B cell (primary cell): ENCODE measurements around the gene CGNL1.

Source experiments
- EZH2 ChIP-seq: IDR thresholded peaks from 2 replicates; pipeline ENCODE4 v1.6.1; 2012; ENCODE audit warnings: borderline replicate concordance, low read depth, mild to moderate bottlenecking, moderate library complexity, low read length; ENCODE audit not compliant: insufficient read depth, poor library complexity, severe bottlenecking
- TF ChIP-seq, protein P1 (sequence below): fragments of 200-600 bp; IDR thresholded peaks from one replicate; pipeline ENCODE4 v1.8.0; 2022; ENCODE audit warnings: antibody characterized with exemption, mild to moderate bottlenecking

DNA sequence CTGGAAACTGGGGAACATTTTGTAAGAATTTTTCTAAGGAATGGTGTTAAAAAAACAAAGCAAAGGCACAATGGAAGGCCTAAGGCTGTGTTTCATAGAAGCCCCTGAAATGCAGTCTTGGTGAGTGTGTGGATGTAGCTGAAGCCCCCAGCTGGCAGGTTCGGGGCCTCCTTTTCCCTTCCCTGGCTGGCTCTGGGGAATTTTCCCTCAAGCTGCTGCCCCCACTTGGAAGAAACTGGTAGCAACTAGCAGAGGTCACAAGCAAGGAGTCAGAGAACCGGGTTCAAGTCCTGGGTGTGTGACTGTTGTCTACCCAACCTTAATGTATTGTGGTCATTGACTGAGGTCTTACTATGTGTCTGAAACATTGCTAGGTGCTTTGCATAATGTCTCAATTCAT is 130.1 kb downstream of the CGNL1 start:
- TF ChIP-seq, protein P1, sequence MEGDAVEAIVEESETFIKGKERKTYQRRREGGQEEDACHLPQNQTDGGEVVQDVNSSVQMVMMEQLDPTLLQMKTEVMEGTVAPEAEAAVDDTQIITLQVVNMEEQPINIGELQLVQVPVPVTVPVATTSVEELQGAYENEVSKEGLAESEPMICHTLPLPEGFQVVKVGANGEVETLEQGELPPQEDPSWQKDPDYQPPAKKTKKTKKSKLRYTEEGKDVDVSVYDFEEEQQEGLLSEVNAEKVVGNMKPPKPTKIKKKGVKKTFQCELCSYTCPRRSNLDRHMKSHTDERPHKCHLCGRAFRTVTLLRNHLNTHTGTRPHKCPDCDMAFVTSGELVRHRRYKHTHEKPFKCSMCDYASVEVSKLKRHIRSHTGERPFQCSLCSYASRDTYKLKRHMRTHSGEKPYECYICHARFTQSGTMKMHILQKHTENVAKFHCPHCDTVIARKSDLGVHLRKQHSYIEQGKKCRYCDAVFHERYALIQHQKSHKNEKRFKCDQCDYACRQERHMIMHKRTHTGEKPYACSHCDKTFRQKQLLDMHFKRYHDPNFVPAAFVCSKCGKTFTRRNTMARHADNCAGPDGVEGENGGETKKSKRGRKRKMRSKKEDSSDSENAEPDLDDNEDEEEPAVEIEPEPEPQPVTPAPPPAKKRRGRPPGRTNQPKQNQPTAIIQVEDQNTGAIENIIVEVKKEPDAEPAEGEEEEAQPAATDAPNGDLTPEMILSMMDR, result no peak
- no peak for TF ChIP-seq EZH2
